Measurements from ENCODE around the gene PEF1. TPM values are rescaled to one million over a fixed set of nuclear protein-coding genes. Genes with fewer than 3 reads are reported as not detected.

The PEF1 gene
- total and polyA plus RNA-seq, 2 experiments from 2014 or later: 22.3 to 68.5 TPM

- H4K20me1 ChIP-seq (replicated peaks; ENCODE audit: insufficient read depth): no peaks in the 10 kb centered on the region
- H2AFZ ChIP-seq: no peak overlapping the region
These were observed 34.0 kb upstream of the PEF1 start for GRCh38 chr1:31678681-31679080.

More at GRCh38 chr1:31678681-31679080, 34.0 kb upstream of the PEF1 start:
- H3K4me2 ChIP-seq: no peak overlapping the region
- no peaks in the 10 kb centered on the region for H3K36me3 ChIP-seq (ENCODE audit: insufficient read depth)
- H3K4me3 ChIP-seq: no peak overlapping the region
- H3K9me3 Mint-ChIP-seq: no peaks in the 10 kb centered on the region
- H3K27me3 Mint-ChIP-seq (ENCODE audit: insufficient read depth, low read depth, poor library complexity): peaks cover 1% of the 10 kb centered on the region
- TF ChIP-seq NANOG (IDR thresholded peaks at IDR 0.05; ENCODE audit: borderline replicate concordance): no peak
- TF ChIP-seq CTCF (conservative IDR thresholded peaks at IDR 0.05; ENCODE audit: low read depth in 2 of 2): no peak
- no peak for TF ChIP-seq JUNB (IDR thresholded peaks at IDR 0.05; ENCODE audit: unreplicated experiment)
- no peak for TF ChIP-seq STAT1 (IDR thresholded peaks at IDR 0.05; ENCODE audit: unreplicated experiment)
- TF ChIP-seq ZNF462 (CRISPR knock-in tag; IDR thresholded peaks at IDR 0.05): no peak
- TF ChIP-seq REST (IDR thresholded peaks at IDR 0.05; ENCODE audit: unreplicated experiment): no peak
- no peak for TF ChIP-seq ZNF114 (CRISPR knock-in tag; IDR thresholded peaks at IDR 0.05)
- TF ChIP-seq ZNF331 (CRISPR knock-in tag; IDR thresholded peaks at IDR 0.05; ENCODE audit: low read depth): no peak
- TF ChIP-seq CREB1 (CRISPR knock-in tag; IDR thresholded peaks at IDR 0.05; ENCODE audit: low read depth): no peak
- TF ChIP-seq EZH2 (IDR thresholded peaks at IDR 0.05; ENCODE audit: low read depth, unreplicated experiment): no peak
- TF ChIP-seq POLR2AphosphoS5 (IDR thresholded peaks at IDR 0.05; ENCODE audit: low read depth): no peak
- TF ChIP-seq EZH2phosphoT487 (IDR thresholded peaks at IDR 0.05; ENCODE audit: unreplicated experiment): no peak
- no peak for TF ChIP-seq ETS1 (IDR thresholded peaks at IDR 0.05)
- no peaks in the 10 kb centered on the region for H3K79me2 ChIP-seq (replicated peaks; ENCODE audit: insufficient read depth)
- no peaks in the 10 kb centered on the region for H3F3A ChIP-seq (replicated peaks; ENCODE audit: low read depth)
- ATAC-seq (no peak), DNase-seq (ENCODE audit: low spot score) (no peak)
- no peaks in the 10 kb centered on the region for H3K9me2 ChIP-seq (ENCODE audit: insufficient read depth)
- no peak overlapping the region; the same call in 2 of the 3 replicates for H3K4me3 Mint-ChIP-seq
- H3K36me3 Mint-ChIP-seq (ENCODE audit: low read depth): no peaks in the 10 kb centered on the region; the same call in 2 of the 3 replicates
- no peak overlapping the region for H3K27ac Mint-ChIP-seq
- peaks cover 12% of the 10 kb centered on the region for H3K4me1 Mint-ChIP-seq
- no peaks in the 10 kb centered on the region for H3K27me3 ChIP-seq (ENCODE audit: insufficient read depth)
- H3K27ac ChIP-seq (ENCODE audit: low read depth): 0 out of 2 replicates have a peak overlapping the region, but pooled peaks have one; percentile 32
- 0 out of 2 replicates have a peak, but pooled peaks cover 3% of the 10 kb centered on the region for H3K4me1 ChIP-seq (ENCODE audit: insufficient read depth)

Data from GM23338 (cell line).